Measurements from ENCODE around the gene EBI3. TPM values are rescaled to one million over a fixed set of nuclear protein-coding genes. Genes with fewer than 3 reads are reported as not detected.
"Not testable (repeated sequence)": the region's sequence is repeated elsewhere in the genome, so short reads cannot be mapped to it uniquely, and the experiment has no call there.

EBI3 gene
- total RNA-seq, 1 experiment from 2014 or later, result 1.2 TPM

DNA sequence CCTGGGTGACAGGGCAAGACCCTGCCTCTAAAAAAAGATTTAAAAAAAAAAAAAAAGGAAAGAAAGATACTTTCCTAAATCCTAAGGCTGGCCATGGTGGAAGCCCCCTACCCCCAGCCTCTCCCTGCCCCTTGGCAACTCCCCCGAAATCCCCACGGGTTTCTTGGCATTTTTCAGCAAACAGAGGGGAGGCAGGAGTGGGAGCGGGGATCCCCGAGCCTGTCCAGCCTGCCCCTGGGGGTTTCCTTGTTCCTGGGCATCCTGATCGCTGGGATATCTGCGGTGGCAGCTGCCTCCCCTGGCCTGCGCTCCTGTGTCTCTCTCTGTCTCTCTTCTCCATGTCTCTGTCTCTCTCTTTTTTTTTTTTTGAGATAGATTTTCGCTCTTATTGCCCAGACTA lies 3.4 kb upstream of the EBI3 start:
- CTCF ChIA-PET, result no interaction called here
- DNase-seq, result no peak

DNA sequence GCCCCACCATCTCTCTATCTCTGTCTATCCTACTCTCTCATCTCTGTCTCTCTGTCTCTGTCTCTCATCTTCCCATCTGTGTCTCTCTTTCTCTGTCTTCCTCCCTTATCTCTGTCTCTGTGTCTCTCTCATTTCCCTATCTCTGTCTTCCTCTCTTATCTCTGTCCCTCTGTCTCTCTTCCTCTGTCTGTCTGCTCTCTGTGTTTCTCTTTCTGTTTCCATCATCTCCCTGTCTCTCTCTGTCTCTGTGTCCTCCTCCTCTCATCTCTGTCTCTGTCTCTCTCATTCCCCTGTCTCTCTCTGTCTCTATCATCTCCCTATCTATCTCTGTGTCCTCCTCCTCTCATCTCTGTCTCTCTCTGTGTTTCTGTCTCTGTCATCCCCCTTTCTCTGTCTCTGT lies 1.6 kb upstream of the EBI3 start:
- DNase-seq, result no peak
- Mint-ChIP-seq H3K36me3 (ENCODE audit: insufficient read depth, unreplicated experiment) (peaks cover 5% of the 10 kb centered on the region), H3K4me1 (ENCODE audit: low read depth, unreplicated experiment) (peaks cover 7% of the 10 kb centered on the region), H3K9me3 (ENCODE audit: low read depth, unreplicated experiment) (no peaks in the 10 kb centered on the region), H3K27ac (ENCODE audit: unreplicated experiment) (no peak overlapping the region), H3K4me3 (ENCODE audit: low read depth, unreplicated experiment) (no peak overlapping the region), H3K27me3 (ENCODE audit: unreplicated experiment) (no peaks in the 10 kb centered on the region)
- CTCF ChIA-PET, result no interaction called here
- TF ChIP-seq, protein P1, sequence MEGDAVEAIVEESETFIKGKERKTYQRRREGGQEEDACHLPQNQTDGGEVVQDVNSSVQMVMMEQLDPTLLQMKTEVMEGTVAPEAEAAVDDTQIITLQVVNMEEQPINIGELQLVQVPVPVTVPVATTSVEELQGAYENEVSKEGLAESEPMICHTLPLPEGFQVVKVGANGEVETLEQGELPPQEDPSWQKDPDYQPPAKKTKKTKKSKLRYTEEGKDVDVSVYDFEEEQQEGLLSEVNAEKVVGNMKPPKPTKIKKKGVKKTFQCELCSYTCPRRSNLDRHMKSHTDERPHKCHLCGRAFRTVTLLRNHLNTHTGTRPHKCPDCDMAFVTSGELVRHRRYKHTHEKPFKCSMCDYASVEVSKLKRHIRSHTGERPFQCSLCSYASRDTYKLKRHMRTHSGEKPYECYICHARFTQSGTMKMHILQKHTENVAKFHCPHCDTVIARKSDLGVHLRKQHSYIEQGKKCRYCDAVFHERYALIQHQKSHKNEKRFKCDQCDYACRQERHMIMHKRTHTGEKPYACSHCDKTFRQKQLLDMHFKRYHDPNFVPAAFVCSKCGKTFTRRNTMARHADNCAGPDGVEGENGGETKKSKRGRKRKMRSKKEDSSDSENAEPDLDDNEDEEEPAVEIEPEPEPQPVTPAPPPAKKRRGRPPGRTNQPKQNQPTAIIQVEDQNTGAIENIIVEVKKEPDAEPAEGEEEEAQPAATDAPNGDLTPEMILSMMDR (IDR thresholded peaks at IDR 0.05; ENCODE audit: unreplicated experiment), result no peak
- intact Hi-C loops (cut with micrococcal nuclease; ENCODE audit: unreplicated experiment), result no loop called here
- no TSS peak for BruUV-seq (replicated peaks)

More for the DNA sequence above, 3.4 kb upstream of the EBI3 start:
- Mint-ChIP-seq H3K36me3 (ENCODE audit: insufficient read depth, unreplicated experiment) (peaks cover 5% of the 10 kb centered on the region), H3K4me1 (ENCODE audit: low read depth, unreplicated experiment) (peaks cover 7% of the 10 kb centered on the region), H3K4me3 (ENCODE audit: low read depth, unreplicated experiment) (no peak overlapping the region), H3K27me3 (ENCODE audit: unreplicated experiment) (no peaks in the 10 kb centered on the region), H3K27ac (ENCODE audit: unreplicated experiment) (no peak overlapping the region), H3K9me3 (ENCODE audit: low read depth, unreplicated experiment) (no peaks in the 10 kb centered on the region)
- BruUV-seq (replicated peaks), result no TSS peak
- TF ChIP-seq, protein P1 (IDR thresholded peaks at IDR 0.05; ENCODE audit: unreplicated experiment), result no peak
- intact Hi-C loops (cut with micrococcal nuclease; ENCODE audit: unreplicated experiment), result no loop called here

DNA sequence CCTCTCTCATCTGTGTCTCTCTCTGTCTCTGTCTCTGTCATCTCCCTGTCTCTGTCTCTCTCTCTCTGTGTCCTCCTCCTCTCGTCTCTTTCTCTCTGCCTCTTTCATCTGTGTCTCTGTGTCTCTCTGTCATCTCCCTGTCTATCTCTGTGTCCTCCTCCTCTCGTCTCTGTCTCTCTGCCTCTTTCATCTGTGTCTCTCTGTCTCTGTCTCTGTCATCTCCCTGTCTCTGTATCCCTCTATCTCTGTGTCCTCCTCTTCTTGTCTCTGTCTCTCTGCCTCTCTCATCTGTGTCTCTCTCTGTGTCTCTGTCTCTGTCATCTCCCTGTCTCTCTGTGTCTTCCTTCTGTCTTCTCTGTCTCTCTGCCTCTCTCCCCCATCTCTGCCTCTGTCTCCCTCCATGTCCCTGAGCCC lies 551 bp upstream of the EBI3 start:
- intact Hi-C loops (cut with micrococcal nuclease; ENCODE audit: unreplicated experiment), result no loop called here
- Mint-ChIP-seq H3K36me3 (ENCODE audit: insufficient read depth, unreplicated experiment) (peaks cover 5% of the 10 kb centered on the region), H3K27ac (ENCODE audit: unreplicated experiment) (no peak overlapping the region), H3K27me3 (ENCODE audit: unreplicated experiment) (no peaks in the 10 kb centered on the region), H3K4me1 (ENCODE audit: low read depth, unreplicated experiment) (peaks cover 7% of the 10 kb centered on the region), H3K4me3 (ENCODE audit: low read depth, unreplicated experiment) (no peak overlapping the region), H3K9me3 (ENCODE audit: low read depth, unreplicated experiment) (no peaks in the 10 kb centered on the region)
- TF ChIP-seq, protein P1 (IDR thresholded peaks at IDR 0.05; ENCODE audit: unreplicated experiment), result no peak
- no TSS peak for BruUV-seq (replicated peaks)
- CTCF ChIA-PET, result no interaction called here
- no peak for DNase-seq

DNA sequence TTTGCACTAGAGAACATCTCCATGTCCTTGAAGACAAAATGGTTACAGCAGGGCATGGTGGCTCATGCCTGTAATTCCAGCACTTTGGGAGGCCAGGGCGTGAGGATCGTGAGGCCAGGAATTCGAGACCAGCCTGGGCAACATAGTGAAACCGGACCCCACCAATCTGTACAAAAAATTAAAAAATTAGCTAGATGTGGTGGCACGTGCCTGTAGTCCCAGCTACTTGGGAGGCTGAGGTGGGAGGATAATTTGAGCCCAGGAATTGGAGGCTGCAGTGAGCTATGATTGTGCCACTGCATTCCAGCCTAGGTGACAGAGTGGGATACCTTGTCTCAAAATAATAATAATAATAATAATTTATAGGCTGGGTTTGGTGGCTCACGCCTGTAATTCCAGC lies 914 bp downstream of the EBI3 start:
- H3K4me1 Mint-ChIP-seq (ENCODE audit: low read depth, unreplicated experiment); H3K9me3 Mint-ChIP-seq (ENCODE audit: low read depth, unreplicated experiment); CTCF ChIA-PET; H3K27me3 Mint-ChIP-seq (ENCODE audit: unreplicated experiment); H3K4me3 Mint-ChIP-seq (ENCODE audit: low read depth, unreplicated experiment); DNase-seq; H3K27ac Mint-ChIP-seq (ENCODE audit: unreplicated experiment); H3K36me3 Mint-ChIP-seq (ENCODE audit: insufficient read depth, unreplicated experiment); intact Hi-C loops (cut with micrococcal nuclease; ENCODE audit: unreplicated experiment); BruUV-seq (replicated peaks): not testable (repeated sequence)

DNA sequence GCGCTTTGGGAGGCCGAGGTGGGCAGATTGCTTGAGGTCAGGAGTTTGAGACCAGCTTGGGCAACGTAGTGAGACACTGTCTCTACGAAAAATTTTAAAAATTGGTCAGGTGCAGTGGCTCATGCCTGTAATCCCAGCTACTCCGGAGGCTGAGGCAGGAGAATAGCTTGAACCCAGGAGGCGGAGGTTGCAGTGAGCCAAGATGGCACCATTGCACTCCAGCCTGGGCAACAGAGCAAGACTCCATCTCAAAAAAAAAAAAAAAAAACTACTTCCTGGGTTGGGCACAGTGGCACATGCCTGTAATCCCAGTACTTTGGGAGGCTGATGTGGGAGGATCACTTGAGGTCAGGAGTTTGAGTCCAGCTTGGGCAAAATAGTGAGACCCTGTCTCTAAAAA lies 2.2 kb downstream of the EBI3 start:
- CTCF ChIA-PET; H3K4me1 Mint-ChIP-seq (ENCODE audit: low read depth, unreplicated experiment); H3K36me3 Mint-ChIP-seq (ENCODE audit: insufficient read depth, unreplicated experiment): not testable (repeated sequence)

DNA sequence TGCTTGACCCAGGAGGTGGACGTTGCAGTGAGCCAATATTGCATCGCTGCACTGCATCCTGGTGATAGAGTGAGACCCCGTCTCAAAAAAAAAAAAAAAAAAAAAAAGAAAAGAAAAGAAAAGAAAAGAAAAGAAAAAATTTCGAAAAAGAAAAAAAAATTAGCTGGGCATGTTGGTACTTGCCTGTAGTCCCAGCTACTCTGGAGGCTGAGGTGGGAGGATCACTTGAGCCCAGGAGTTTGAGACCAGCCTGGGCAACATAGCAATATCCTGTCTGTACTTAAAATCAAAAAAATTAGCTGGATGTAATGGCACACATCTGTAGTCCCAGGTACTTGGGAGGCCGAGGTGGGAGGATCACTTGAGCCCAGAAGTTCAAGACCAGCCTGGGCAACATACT lies 2.8 kb downstream of the EBI3 start:
- DNase-seq; H3K27ac Mint-ChIP-seq (ENCODE audit: unreplicated experiment); H3K4me1 Mint-ChIP-seq (ENCODE audit: low read depth, unreplicated experiment); CTCF ChIA-PET; H3K4me3 Mint-ChIP-seq (ENCODE audit: low read depth, unreplicated experiment); intact Hi-C loops (cut with micrococcal nuclease; ENCODE audit: unreplicated experiment); BruUV-seq (replicated peaks); H3K9me3 Mint-ChIP-seq (ENCODE audit: low read depth, unreplicated experiment); H3K27me3 Mint-ChIP-seq (ENCODE audit: unreplicated experiment); H3K36me3 Mint-ChIP-seq (ENCODE audit: insufficient read depth, unreplicated experiment): not testable (repeated sequence)

More for the DNA sequence above, 2.2 kb downstream of the EBI3 start:
- BruUV-seq (replicated peaks); DNase-seq; intact Hi-C loops (cut with micrococcal nuclease; ENCODE audit: unreplicated experiment); H3K9me3 Mint-ChIP-seq (ENCODE audit: low read depth, unreplicated experiment); H3K4me3 Mint-ChIP-seq (ENCODE audit: low read depth, unreplicated experiment); H3K27ac Mint-ChIP-seq (ENCODE audit: unreplicated experiment); H3K27me3 Mint-ChIP-seq (ENCODE audit: unreplicated experiment): not testable (repeated sequence)
